VCaP (cell line): ENCODE results near the gene ZNF488.
"Not testable (repeated sequence)": the region's sequence is repeated elsewhere in the genome, so short reads cannot be mapped to it uniquely, and the experiment has no call there.

Source experiments
- H3K27ac ChIP-seq: fragments of 450-650 bp; 2 replicates; pipeline ENCODE4 v1.5.1; 2017
- TF ChIP-seq, protein P1 (sequence below): fragments of 450-650 bp; conservative IDR thresholded peaks from 2 replicates; pipeline ENCODE4 v1.5.1; 2017; ENCODE audit warnings: mild to moderate bottlenecking, moderate library complexity

ZNF488 gene

DNA sequence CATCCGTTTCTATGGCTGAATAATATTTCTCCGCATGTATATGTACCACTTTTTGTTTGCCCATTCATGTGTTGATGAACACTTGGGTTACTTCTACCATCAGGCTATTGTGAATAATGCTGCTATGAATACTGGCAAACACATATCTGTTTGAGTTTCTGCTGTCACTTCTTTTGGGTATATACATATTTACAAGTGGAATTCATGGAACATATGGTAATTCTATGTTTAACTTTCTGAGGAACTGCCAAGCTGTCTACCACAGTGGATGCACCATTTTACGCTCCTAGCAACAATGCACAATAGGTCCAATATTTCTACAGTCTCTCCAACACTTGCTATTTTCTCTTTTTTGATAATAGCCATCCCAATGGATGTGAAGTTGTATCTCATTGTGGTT is 5.5 kb upstream of the ZNF488 start:
- no peak overlapping the region for H3K27ac ChIP-seq
- TF ChIP-seq, protein P1, sequence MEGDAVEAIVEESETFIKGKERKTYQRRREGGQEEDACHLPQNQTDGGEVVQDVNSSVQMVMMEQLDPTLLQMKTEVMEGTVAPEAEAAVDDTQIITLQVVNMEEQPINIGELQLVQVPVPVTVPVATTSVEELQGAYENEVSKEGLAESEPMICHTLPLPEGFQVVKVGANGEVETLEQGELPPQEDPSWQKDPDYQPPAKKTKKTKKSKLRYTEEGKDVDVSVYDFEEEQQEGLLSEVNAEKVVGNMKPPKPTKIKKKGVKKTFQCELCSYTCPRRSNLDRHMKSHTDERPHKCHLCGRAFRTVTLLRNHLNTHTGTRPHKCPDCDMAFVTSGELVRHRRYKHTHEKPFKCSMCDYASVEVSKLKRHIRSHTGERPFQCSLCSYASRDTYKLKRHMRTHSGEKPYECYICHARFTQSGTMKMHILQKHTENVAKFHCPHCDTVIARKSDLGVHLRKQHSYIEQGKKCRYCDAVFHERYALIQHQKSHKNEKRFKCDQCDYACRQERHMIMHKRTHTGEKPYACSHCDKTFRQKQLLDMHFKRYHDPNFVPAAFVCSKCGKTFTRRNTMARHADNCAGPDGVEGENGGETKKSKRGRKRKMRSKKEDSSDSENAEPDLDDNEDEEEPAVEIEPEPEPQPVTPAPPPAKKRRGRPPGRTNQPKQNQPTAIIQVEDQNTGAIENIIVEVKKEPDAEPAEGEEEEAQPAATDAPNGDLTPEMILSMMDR, result no peak

- H3K27ac ChIP-seq, result no peak overlapping the region
- TF ChIP-seq, protein P1, result no peak
Measured at GRCh38 chr10:47388879-47389278, 4.8 kb upstream of the ZNF488 start.

DNA sequence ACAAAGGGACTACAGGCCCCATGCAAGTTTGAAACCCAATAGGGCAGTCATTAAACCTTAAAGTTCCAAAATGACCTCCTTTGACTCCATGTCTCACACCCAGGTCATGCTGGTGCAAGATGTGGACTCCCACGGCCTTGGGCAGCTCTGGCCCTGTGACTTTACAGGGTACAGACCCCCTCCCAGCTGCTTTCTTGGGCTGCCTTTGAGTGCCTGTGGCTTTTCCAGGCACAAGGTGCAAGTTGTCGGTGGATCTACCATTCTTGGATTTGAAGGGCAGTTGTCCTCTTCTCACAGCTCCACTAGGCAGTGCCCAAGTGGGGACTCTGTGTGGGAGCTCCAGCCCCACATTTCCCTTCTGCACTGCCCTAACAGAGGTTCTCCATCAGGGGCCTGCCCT is 2.0 kb upstream of the ZNF488 start:
- H3K27ac ChIP-seq, result not testable (repeated sequence)

GRCh38 chr10:47383261-47384147 is 589 bp downstream of the ZNF488 start:
- peak overlapping the region; percentile 47; the same call in 1 of the 2 replicates for H3K27ac ChIP-seq
- TF ChIP-seq, protein P1, result no peak

- TF ChIP-seq, protein P1, result no peak
Measured at GRCh38 chr10:47381427-47382379, 2.4 kb downstream of the ZNF488 start.

GRCh38 chr10:47381103-47381395 is 3.0 kb downstream of the ZNF488 start:
- no peak overlapping the region for H3K27ac ChIP-seq
- TF ChIP-seq, protein P1, result no peak

More at GRCh38 chr10:47381427-47382379, 2.4 kb downstream of the ZNF488 start:
- H3K27ac ChIP-seq, result no peak overlapping the region

DNA sequence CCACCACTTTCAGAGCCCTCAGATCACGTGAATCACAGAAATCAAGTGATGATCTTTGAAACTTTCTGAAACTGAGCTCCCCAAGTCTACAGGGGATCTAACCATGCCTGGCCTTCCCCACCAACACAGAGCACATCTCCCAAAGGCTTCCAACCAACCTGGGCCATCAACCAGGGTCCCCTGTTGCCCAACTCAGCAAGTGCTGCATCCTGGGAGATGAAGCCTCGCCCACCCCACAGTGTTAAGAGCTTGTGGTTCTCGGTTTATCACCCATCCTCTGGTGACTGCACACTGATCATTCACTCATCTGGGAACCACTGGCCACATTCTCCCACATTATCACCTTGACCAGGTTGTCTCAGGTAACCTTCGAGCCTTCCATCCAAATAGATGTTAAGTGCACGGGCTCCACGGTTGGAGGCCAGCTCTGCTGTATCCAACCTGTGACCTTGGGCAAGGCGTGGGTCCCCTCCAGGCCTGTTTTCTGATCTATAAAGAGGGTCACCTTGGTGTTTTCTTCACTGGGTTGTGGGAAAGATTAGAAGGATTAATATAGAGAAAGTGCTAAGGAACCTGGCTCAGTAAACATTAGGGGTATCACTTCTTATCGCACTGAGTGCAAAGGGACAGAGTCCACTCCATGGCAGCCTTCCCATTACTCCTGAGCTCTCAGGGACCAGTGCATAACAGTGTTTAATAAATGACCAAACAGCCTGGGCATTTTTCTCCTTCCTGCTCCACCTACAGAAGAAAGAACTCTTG is 3.6 kb downstream of the ZNF488 start:
- TF ChIP-seq, protein P1, result no peak

More for the DNA sequence above, 3.6 kb downstream of the ZNF488 start:
- H3K27ac ChIP-seq, result no peak overlapping the region
